ENCODE results near the gene CDK14.
"Not testable (repeated sequence)": the region's sequence is repeated elsewhere in the genome, so short reads cannot be mapped to it uniquely, and the experiment has no call there.

The CDK14 gene

DNA sequence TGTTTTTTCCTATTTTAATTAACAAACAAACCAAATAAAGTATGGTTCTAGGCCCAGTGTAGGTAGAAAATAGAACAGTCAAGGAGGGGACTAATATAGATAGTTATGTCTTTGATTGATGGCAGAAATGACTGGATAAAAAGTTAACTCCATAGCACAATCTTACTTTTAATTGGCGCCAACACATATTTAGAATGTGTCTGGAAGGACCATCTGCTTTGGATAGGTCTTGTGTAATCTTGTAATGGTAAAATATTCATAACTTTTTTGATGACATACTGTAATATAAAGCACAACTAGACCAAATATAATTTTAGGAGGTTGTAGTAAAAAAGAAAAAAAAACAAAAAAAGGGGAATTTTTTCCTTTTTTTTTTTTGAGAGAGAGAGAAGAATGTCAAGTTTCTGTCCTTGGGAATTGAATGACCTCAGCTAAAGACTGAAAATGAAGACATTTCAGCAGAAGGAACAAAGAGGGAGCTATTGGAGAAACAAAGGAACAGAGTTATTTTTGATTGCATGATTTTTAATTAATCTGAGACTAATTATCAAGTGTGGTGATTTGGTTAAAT lies 193.7 kb downstream of the CDK14 start:
- Histone ChIP-seq H3K9me2 (replicated peaks; ENCODE audit: insufficient read depth, low read length) (no peaks in the 10 kb centered on the region), H3F3A (ENCODE audit: insufficient read depth, low read length) (no peaks in the 10 kb centered on the region), H3K27ac (ENCODE audit: low read length) (no peak overlapping the region), H3K9ac (ENCODE audit: low read length) (no peak overlapping the region), H3K79me2 (ENCODE audit: low read length) (peaks cover 90% of the 10 kb centered on the region), H3K36me3 (replicated peaks; ENCODE audit: insufficient read depth, low read length) (peaks cover 12% of the 10 kb centered on the region), H3K9me3 (replicated peaks; ENCODE audit: insufficient read depth, low read length) (no peaks in the 10 kb centered on the region), H3K4me2 (ENCODE audit: low read depth, low read length) (no peak overlapping the region), H3K27me3 (replicated peaks; ENCODE audit: insufficient read depth, low read length) (no peaks in the 10 kb centered on the region), H2AFZ (ENCODE audit: low read length) (no peak overlapping the region), H3K4me3 (ENCODE audit: low read length) (no peak overlapping the region), H4K20me1 (ENCODE audit: insufficient read depth, low read length) (no peaks in the 10 kb centered on the region), H3K4me1 (ENCODE audit: low read length) (no peaks in the 10 kb centered on the region)
- no peak for DNase-seq
- TF ChIP-seq CTCF (IDR thresholded peaks at IDR 0.05; ENCODE audit: low read length) (no peak), EZH2 (optimal IDR thresholded peaks at IDR 0.05; ENCODE audit: low read depth, low read length) (no peak), EZH2phosphoT487 (IDR thresholded peaks at IDR 0.05; ENCODE audit: low read length) (no peak)

DNA sequence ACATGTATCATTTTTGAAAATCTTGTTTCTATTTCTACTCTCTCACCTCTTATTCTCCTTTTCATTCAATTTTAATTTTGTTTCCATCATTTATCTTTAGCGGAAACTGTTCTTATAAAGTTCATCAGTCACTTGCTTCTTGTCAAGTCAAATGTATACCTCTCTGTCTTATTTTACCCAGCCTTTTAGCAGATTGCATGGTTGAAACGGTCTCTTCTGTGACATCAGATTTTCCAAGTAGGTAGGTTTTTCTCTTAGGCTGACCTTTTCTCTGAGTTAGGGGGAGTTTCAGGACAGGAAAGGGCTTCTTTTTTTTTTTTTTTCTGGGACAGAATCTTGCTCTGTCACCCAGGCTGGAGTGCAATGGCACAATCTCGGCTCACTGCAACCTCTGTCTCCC lies 195.5 kb downstream of the CDK14 start:
- no peak overlapping the region for H3K4me3 ChIP-seq (ENCODE audit: low read length)
- H3F3A ChIP-seq (ENCODE audit: insufficient read depth, low read length) = no peaks in the 10 kb centered on the region
- no peaks in the 10 kb centered on the region for H3K4me1 ChIP-seq (ENCODE audit: low read length)
- H4K20me1 ChIP-seq (ENCODE audit: insufficient read depth, low read length) = no peaks in the 10 kb centered on the region
- H3K9ac ChIP-seq (ENCODE audit: low read length) = no peak overlapping the region
- H3K27me3 ChIP-seq (replicated peaks; ENCODE audit: insufficient read depth, low read length) = no peaks in the 10 kb centered on the region
- DNase-seq = no peak
- no peak overlapping the region for H2AFZ ChIP-seq (ENCODE audit: low read length)
- peaks cover 89% of the 10 kb centered on the region for H3K79me2 ChIP-seq (ENCODE audit: low read length)
- peaks cover 12% of the 10 kb centered on the region for H3K36me3 ChIP-seq (replicated peaks; ENCODE audit: insufficient read depth, low read length)
- H3K4me2 ChIP-seq (ENCODE audit: low read depth, low read length) = no peak overlapping the region
- no peak overlapping the region for H3K27ac ChIP-seq (ENCODE audit: low read length)
- H3K9me2 ChIP-seq (replicated peaks; ENCODE audit: insufficient read depth, low read length) = no peaks in the 10 kb centered on the region
- TF ChIP-seq CTCF (IDR thresholded peaks at IDR 0.05; ENCODE audit: low read length) = no peak
- TF ChIP-seq EZH2phosphoT487 (IDR thresholded peaks at IDR 0.05; ENCODE audit: low read length) = no peak
- TF ChIP-seq EZH2 (optimal IDR thresholded peaks at IDR 0.05; ENCODE audit: low read depth, low read length) = no peak
- H3K9me3 ChIP-seq (replicated peaks; ENCODE audit: insufficient read depth, low read length) = no peaks in the 10 kb centered on the region

DNA sequence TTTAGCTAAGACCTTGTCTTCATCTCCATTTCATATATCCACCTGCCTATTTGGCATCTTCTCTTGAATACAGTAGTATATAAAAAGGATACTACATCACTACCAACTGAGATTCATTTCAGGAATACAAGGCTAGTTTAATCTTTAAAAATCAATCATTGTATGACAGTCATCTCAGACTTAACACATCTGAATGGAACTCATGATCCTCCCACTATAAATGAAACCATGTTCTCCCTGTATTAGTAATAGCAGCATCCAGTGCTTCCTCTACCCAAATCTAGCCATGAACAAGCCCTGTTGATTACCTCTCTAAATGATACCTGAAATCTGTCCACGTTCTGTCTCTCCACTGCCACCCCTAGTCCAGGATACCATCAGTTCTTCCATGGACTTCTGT lies 196.2 kb downstream of the CDK14 start:
- DNase-seq = no peak
- Histone ChIP-seq H3K27me3 (replicated peaks; ENCODE audit: insufficient read depth, low read length) (no peaks in the 10 kb centered on the region), H3K9me2 (replicated peaks; ENCODE audit: insufficient read depth, low read length) (no peaks in the 10 kb centered on the region), H3K4me1 (ENCODE audit: low read length) (no peaks in the 10 kb centered on the region), H3K79me2 (ENCODE audit: low read length) (peaks cover 90% of the 10 kb centered on the region), H3K9me3 (replicated peaks; ENCODE audit: insufficient read depth, low read length) (no peaks in the 10 kb centered on the region), H4K20me1 (ENCODE audit: insufficient read depth, low read length) (no peaks in the 10 kb centered on the region), H3K9ac (ENCODE audit: low read length) (no peak overlapping the region), H3K27ac (ENCODE audit: low read length) (no peak overlapping the region), H3F3A (ENCODE audit: insufficient read depth, low read length) (no peaks in the 10 kb centered on the region), H2AFZ (ENCODE audit: low read length) (no peak overlapping the region), H3K4me3 (ENCODE audit: low read length) (no peak overlapping the region), H3K36me3 (replicated peaks; ENCODE audit: insufficient read depth, low read length) (peaks cover 12% of the 10 kb centered on the region), H3K4me2 (ENCODE audit: low read depth, low read length) (no peak overlapping the region)
- TF ChIP-seq CTCF (IDR thresholded peaks at IDR 0.05; ENCODE audit: low read length) (no peak), EZH2phosphoT487 (IDR thresholded peaks at IDR 0.05; ENCODE audit: low read length) (no peak), EZH2 (optimal IDR thresholded peaks at IDR 0.05; ENCODE audit: low read depth, low read length) (no peak)

DNA sequence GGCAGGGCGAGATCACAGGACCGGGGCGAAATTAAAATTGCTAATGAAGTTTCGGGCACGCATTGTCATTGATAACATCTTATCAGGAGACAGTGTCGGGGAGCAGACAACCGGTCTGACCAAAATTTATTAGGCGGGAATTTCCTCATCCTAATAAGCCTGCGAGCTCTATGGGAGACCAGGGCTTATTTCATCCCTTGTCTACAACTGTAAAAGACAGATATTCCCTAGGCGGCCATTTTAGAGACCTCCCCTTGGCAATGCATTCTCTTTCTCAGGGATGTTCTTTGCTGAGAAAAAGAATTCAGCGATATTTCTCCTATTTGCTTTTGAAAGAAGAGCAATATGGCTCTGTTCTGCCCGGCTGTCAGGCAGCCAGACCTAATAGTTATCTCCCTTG lies 198.1 kb downstream of the CDK14 start:
- H3K27me3 ChIP-seq (replicated peaks; ENCODE audit: insufficient read depth, low read length); H3K9ac ChIP-seq (ENCODE audit: low read length); H2AFZ ChIP-seq (ENCODE audit: low read length); DNase-seq; H3K9me2 ChIP-seq (replicated peaks; ENCODE audit: insufficient read depth, low read length); H3K4me3 ChIP-seq (ENCODE audit: low read length); H3K27ac ChIP-seq (ENCODE audit: low read length); H3F3A ChIP-seq (ENCODE audit: insufficient read depth, low read length); H3K4me1 ChIP-seq (ENCODE audit: low read length); H4K20me1 ChIP-seq (ENCODE audit: insufficient read depth, low read length); H3K9me3 ChIP-seq (replicated peaks; ENCODE audit: insufficient read depth, low read length); H3K4me2 ChIP-seq (ENCODE audit: low read depth, low read length): not testable (repeated sequence)
- Histone ChIP-seq H3K79me2 (ENCODE audit: low read length) (peaks cover 92% of the 10 kb centered on the region), H3K36me3 (replicated peaks; ENCODE audit: insufficient read depth, low read length) (peaks cover 16% of the 10 kb centered on the region)
